Astrocyte (in vitro differentiated cells and primary cell): ENCODE results near the gene AKAP13. TPM values are rescaled to one million over a fixed set of nuclear protein-coding genes. Genes with fewer than 3 reads are reported as not detected.
A peak's percentile ranks its signal among the peaks of the same experiment; 100 is the strongest.

Experiments
- DNase-seq: peaks from one replicate; pipeline ENCODE4 v3.0.0-alpha.2; 2010; ENCODE audit warnings: low read depth
- FAIRE-seq: peaks from 2 replicates; lab custom pipeline; 2011; peaks lifted over from hg19 to GRCh38; lab: Jason Lieb, UNC
- H2AFZ ChIP-seq: 2 replicates; pipeline ENCODE4 v1.6.0; 2012; ENCODE audit warnings: low read depth, low read length, inconsistent platforms
- H3K27ac ChIP-seq: 2 replicates; pipeline ENCODE4 v1.5.1; 2011; ENCODE audit warnings: low read depth, low read length, inconsistent platforms
- H3K27me3 ChIP-seq: 2 replicates; pipeline ENCODE4 v1.6.0; 2011; ENCODE audit warnings: low read length, inconsistent platforms; ENCODE audit not compliant: insufficient read depth
- H3K36me3 ChIP-seq: 2 replicates; pipeline ENCODE4 v1.5.1; 2011; ENCODE audit warnings: low read length, inconsistent platforms; ENCODE audit not compliant: insufficient read depth
- H3K4me1 ChIP-seq: 2 replicates; pipeline ENCODE4 v1.5.1; 2011; ENCODE audit warnings: low read length, inconsistent platforms; ENCODE audit not compliant: insufficient read depth
- H3K4me2 ChIP-seq: 2 replicates; pipeline ENCODE4 v1.6.0; 2012; ENCODE audit warnings: low read length, inconsistent platforms
- H3K4me3 ChIP-seq: 2 replicates; pipeline ENCODE4 v1.5.1; 2011; ENCODE audit warnings: low read depth, mild to moderate bottlenecking, low read length, inconsistent platforms; ENCODE audit not compliant: insufficient read depth
- H3K79me2 ChIP-seq: 2 replicates; pipeline ENCODE4 v1.6.0; 2012; ENCODE audit warnings: mild to moderate bottlenecking, low read length, inconsistent platforms; ENCODE audit not compliant: insufficient read depth
- H3K9ac ChIP-seq: 2 replicates; pipeline ENCODE4 v1.6.0; 2012; ENCODE audit warnings: mild to moderate bottlenecking, low read length, inconsistent platforms
- H3K9me3 ChIP-seq: 2 replicates; pipeline ENCODE4 v1.5.1; 2012; ENCODE audit warnings: low read depth, mild to moderate bottlenecking, low read length, inconsistent platforms; ENCODE audit not compliant: insufficient read depth
- H4K20me1 ChIP-seq: 2 replicates; pipeline ENCODE4 v1.6.0; 2012; ENCODE audit warnings: low read length, inconsistent platforms; ENCODE audit not compliant: insufficient read depth
- H3K27ac Mint-ChIP-seq: one replicate; pipeline ENCODE4 v1.8.0; 2021; ENCODE audit warnings: mild to moderate bottlenecking, mixed read lengths; ENCODE audit not compliant: unreplicated experiment
- H3K27me3 Mint-ChIP-seq: one replicate; pipeline ENCODE4 v1.8.0; 2021; ENCODE audit warnings: low read depth, mixed read lengths; ENCODE audit not compliant: unreplicated experiment
- H3K36me3 Mint-ChIP-seq: one replicate; pipeline ENCODE4 v1.8.0; 2021; ENCODE audit warnings: low read depth, mixed read lengths; ENCODE audit not compliant: unreplicated experiment
- H3K4me1 Mint-ChIP-seq: one replicate; pipeline ENCODE4 v1.8.0; 2021; ENCODE audit warnings: low read depth, mixed read lengths; ENCODE audit not compliant: unreplicated experiment
- H3K4me3 Mint-ChIP-seq: one replicate; pipeline ENCODE4 v1.8.0; 2021; ENCODE audit warnings: mild to moderate bottlenecking, moderate library complexity, mixed read lengths; ENCODE audit not compliant: unreplicated experiment
- H3K9me3 Mint-ChIP-seq: one replicate; pipeline ENCODE4 v1.8.0; 2021; ENCODE audit warnings: mild to moderate bottlenecking, mixed read lengths; ENCODE audit not compliant: unreplicated experiment
- EZH2 ChIP-seq: IDR thresholded peaks from 2 replicates; pipeline ENCODE4 v1.6.1; 2012; ENCODE audit warnings: mild to moderate bottlenecking, low read length, inconsistent platforms; ENCODE audit not compliant: insufficient read depth
- total RNA-seq: library from RNA; stranded (reverse); gene quantifications from 2 replicates; pipeline ENCODE4 v1.2.1, GENCODE V29; 2021
- TF ChIP-seq, protein P1 (sequence below): IDR thresholded peaks from 2 replicates; pipeline ENCODE4 v1.5.1; 2011; ENCODE audit warnings: low read depth, mild to moderate bottlenecking, inconsistent platforms, low read length, moderate library complexity; ENCODE audit not compliant: insufficient read depth

AKAP13 gene
- total RNA-seq, 1 donor from 2014 or later: 98.2 TPM

DNA sequence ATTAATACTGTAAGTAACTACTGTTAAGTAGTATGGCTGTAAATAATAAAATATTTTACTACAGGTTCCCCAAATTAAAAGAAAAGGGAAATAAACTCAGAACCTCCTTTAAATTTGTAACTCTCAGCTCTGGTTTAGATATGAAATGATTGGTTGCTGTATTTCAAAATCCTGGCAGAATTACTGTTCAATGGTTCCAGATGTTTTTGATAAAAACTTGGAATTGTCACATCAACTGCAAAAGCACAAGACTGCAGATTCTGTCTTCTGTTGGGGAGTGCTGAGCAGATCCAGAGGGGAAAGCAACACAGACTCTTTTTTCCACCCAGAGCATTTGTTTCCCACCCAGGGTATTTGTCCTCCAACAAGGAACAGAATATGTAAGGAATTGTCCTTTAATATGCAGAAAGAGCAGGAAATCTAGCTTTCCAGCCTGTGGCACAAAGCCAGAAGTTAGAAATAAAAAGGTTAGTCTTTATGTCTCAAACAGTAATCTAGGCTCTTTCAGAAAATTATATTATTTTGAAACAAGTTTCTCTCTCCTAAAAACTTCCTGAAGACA lies 236.2 kb downstream of the AKAP13 start:
- Mint-ChIP-seq H3K27me3 (no peaks in the 10 kb centered on the region), H3K9me3 (no peaks in the 10 kb centered on the region), H3K27ac (peak overlapping the region; percentile 68)

DNA sequence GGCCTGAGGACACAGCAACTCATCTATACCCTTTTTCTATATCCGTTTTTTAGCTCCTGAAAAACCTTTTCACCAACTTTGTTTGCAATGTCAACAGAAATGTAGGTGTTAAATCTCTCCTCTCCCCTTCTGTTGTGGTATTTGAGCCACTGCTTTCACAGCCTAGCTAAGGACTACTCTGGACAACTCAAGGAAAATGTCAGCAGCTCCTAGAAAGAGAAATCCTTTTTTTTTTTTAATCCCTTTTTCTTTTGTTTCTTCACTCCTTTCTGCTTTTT lies 237.8 kb downstream of the AKAP13 start:
- peaks cover 46% of the 10 kb centered on the region for H3K4me1 ChIP-seq
- Mint-ChIP-seq H3K27me3 (no peaks in the 10 kb centered on the region), H3K4me3 (no peak overlapping the region), H3K27ac (no peak overlapping the region), H3K36me3 (peaks cover 2% of the 10 kb centered on the region), H3K9me3 (peaks cover 2% of the 10 kb centered on the region), H3K4me1 (peaks cover 27% of the 10 kb centered on the region)
- peak overlapping the region; percentile 96 for H3K27ac ChIP-seq
- H3K27me3 ChIP-seq: no peaks in the 10 kb centered on the region
- TF ChIP-seq EZH2: no peak
- TF ChIP-seq, protein P1, sequence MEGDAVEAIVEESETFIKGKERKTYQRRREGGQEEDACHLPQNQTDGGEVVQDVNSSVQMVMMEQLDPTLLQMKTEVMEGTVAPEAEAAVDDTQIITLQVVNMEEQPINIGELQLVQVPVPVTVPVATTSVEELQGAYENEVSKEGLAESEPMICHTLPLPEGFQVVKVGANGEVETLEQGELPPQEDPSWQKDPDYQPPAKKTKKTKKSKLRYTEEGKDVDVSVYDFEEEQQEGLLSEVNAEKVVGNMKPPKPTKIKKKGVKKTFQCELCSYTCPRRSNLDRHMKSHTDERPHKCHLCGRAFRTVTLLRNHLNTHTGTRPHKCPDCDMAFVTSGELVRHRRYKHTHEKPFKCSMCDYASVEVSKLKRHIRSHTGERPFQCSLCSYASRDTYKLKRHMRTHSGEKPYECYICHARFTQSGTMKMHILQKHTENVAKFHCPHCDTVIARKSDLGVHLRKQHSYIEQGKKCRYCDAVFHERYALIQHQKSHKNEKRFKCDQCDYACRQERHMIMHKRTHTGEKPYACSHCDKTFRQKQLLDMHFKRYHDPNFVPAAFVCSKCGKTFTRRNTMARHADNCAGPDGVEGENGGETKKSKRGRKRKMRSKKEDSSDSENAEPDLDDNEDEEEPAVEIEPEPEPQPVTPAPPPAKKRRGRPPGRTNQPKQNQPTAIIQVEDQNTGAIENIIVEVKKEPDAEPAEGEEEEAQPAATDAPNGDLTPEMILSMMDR: no peak
- no peaks in the 10 kb centered on the region for H3K9me3 ChIP-seq
- peak overlapping the region; percentile 91 for H3K4me2 ChIP-seq
- FAIRE-seq: no peak
- H2AFZ ChIP-seq: no peak overlapping the region
- H3K4me3 ChIP-seq: peak overlapping the region; percentile 68
- H3K9ac ChIP-seq: peak overlapping the region; percentile 94
- no peaks in the 10 kb centered on the region for H3K36me3 ChIP-seq
- H4K20me1 ChIP-seq: peaks cover 17% of the 10 kb centered on the region
- peaks cover 38% of the 10 kb centered on the region for H3K79me2 ChIP-seq
- no peak for DNase-seq

More for the DNA sequence above, 236.2 kb downstream of the AKAP13 start:
- H3K36me3 Mint-ChIP-seq: peaks cover 2% of the 10 kb centered on the region
- no peak overlapping the region for H3K4me2 ChIP-seq
- H3K79me2 ChIP-seq: peaks cover 25% of the 10 kb centered on the region
- H3K9ac ChIP-seq: no peak overlapping the region
- DNase-seq: no peak
- H3K4me3 Mint-ChIP-seq: no peak overlapping the region
- TF ChIP-seq, protein P1: no peak
- TF ChIP-seq EZH2: no peak
- H3K4me1 ChIP-seq: peaks cover 37% of the 10 kb centered on the region
- H3K4me3 ChIP-seq: no peak overlapping the region
- H2AFZ ChIP-seq: no peak overlapping the region
- peaks cover 9% of the 10 kb centered on the region for H4K20me1 ChIP-seq
- H3K27ac ChIP-seq: no peak overlapping the region
- H3K27me3 ChIP-seq: no peaks in the 10 kb centered on the region
- FAIRE-seq: no peak
- no peaks in the 10 kb centered on the region for H3K9me3 ChIP-seq
- no peaks in the 10 kb centered on the region for H3K36me3 ChIP-seq
- peaks cover 21% of the 10 kb centered on the region for H3K4me1 Mint-ChIP-seq

DNA sequence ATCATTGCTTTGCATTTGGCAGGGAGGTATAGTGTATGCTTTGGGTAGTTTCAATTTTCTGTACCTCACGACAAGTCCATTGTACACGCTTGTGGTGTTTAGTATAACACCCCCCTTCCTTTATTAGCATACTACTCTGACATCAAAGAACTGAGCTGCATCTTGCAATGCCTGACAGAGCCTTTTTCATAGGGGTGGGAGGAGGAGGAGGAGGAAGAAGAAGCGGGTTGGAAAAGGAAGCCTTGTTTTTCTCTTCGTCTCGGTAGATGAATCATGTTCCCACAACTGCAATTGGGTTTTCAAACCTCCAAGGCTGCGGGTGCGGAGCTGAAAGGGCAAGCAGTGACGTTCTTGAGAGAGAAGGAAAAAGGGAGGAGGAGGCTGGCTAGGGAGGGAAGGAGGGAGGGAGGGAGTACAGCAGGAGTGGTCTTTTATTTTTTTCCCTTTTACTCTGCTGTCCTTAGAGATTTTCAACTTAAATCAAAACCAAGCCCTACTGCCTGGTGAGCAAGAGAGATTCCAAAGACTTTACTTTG lies 238.6 kb downstream of the AKAP13 start:
- Histone ChIP-seq H3K4me2 (peak overlapping the region; percentile 91), H3K9me3 (no peaks in the 10 kb centered on the region), H3K4me1 (peaks cover 54% of the 10 kb centered on the region), H3K9ac (peak overlapping the region; percentile 94), H3K79me2 (peaks cover 46% of the 10 kb centered on the region), H3K27ac (peak overlapping the region; percentile 96), H3K27me3 (no peaks in the 10 kb centered on the region), H3K36me3 (no peaks in the 10 kb centered on the region), H3K4me3 (peak overlapping the region; percentile 68), H4K20me1 (peaks cover 25% of the 10 kb centered on the region), H2AFZ (no peak overlapping the region)
- Mint-ChIP-seq H3K36me3 (peaks cover 2% of the 10 kb centered on the region), H3K4me3 (no peak overlapping the region), H3K27me3 (no peaks in the 10 kb centered on the region), H3K9me3 (peaks cover 2% of the 10 kb centered on the region), H3K27ac (no peak overlapping the region), H3K4me1 (peaks cover 32% of the 10 kb centered on the region)
- DNase-seq: peak; percentile 98
- TF ChIP-seq, protein P1: no peak
- TF ChIP-seq EZH2: no peak
- FAIRE-seq: peak; percentile 72
